Mucosa of rectum (tissue), 2 donors: ENCODE measurements around the gene KANK4.

Source experiments
- H3K27ac ChIP-seq, 2 donors: one replicate each; pipeline ENCODE4 v1.7.0; 2013; ENCODE audit warnings: inconsistent platforms in 2 of 2, low read depth in 2 of 2, low read length in 2 of 2
- H3K27me3 ChIP-seq, 2 donors: one replicate each; pipeline ENCODE4 v1.7.0; 2013; ENCODE audit warnings: low read length in 2 of 2; ENCODE audit not compliant: control insufficient read depth in 2 of 2, insufficient read depth in 2 of 2
- H3K36me3 ChIP-seq, 2 donors: one replicate each; pipeline ENCODE4 v1.7.0; 2013; ENCODE audit warnings: low read length in 2 of 2; ENCODE audit not compliant: control insufficient read depth in 2 of 2, insufficient read depth in 2 of 2
- H3K4me1 ChIP-seq, 2 donors: one replicate each; pipeline ENCODE4 v1.7.0; 2013; ENCODE audit warnings: low read length in 2 of 2, mild to moderate bottlenecking in 1 of 2; ENCODE audit not compliant: control insufficient read depth in 2 of 2, insufficient read depth in 2 of 2
- H3K4me3 ChIP-seq, 2 donors: one replicate each; pipeline ENCODE4 v1.7.0; 2013; ENCODE audit warnings: low read length in 2 of 2
- H3K9ac ChIP-seq, 2 donors: one replicate each; pipeline ENCODE4 v1.7.0; 2013; ENCODE audit warnings: low read length in 2 of 2, low read depth in 1 of 2, mild to moderate bottlenecking in 1 of 2
- H3K9me3 ChIP-seq, 2 donors: one replicate each; pipeline ENCODE4 v1.7.0; 2013; ENCODE audit warnings: low read length in 2 of 2; ENCODE audit not compliant: control insufficient read depth in 2 of 2
- donor health status: healthy.
- donor health status: Normal muscosa, but diverticular disease.

The KANK4 gene

GRCh38 chr1:62337706-62338631 is 18.7 kb upstream of the KANK4 start:
- H3K9me3 ChIP-seq: no peaks in the 10 kb centered on the region
- H3K9ac ChIP-seq: no peak overlapping the region
- H3K27me3 ChIP-seq: no peaks in the 10 kb centered on the region
- no peak overlapping the region for H3K4me3 ChIP-seq
- no peak overlapping the region for H3K27ac ChIP-seq
- no peaks in the 10 kb centered on the region for H3K4me1 ChIP-seq
- no peaks in the 10 kb centered on the region for H3K36me3 ChIP-seq

GRCh38 chr1:62336995-62337705 is 17.9 kb upstream of the KANK4 start:
- no peak overlapping the region for H3K4me3 ChIP-seq
- no peaks in the 10 kb centered on the region for H3K9me3 ChIP-seq
- no peak overlapping the region for H3K27ac ChIP-seq
- H3K36me3 ChIP-seq: no peaks in the 10 kb centered on the region
- H3K9ac ChIP-seq: no peak overlapping the region
- no peaks in the 10 kb centered on the region for H3K27me3 ChIP-seq
- no peaks in the 10 kb centered on the region for H3K4me1 ChIP-seq

GRCh38 chr1:62336638-62336994 is 17.4 kb upstream of the KANK4 start:
- H3K4me3 ChIP-seq: no peak overlapping the region
- no peak overlapping the region for H3K9ac ChIP-seq
- no peaks in the 10 kb centered on the region for H3K36me3 ChIP-seq
- no peaks in the 10 kb centered on the region for H3K4me1 ChIP-seq
- H3K27me3 ChIP-seq: no peaks in the 10 kb centered on the region
- H3K9me3 ChIP-seq: no peaks in the 10 kb centered on the region
- no peak overlapping the region for H3K27ac ChIP-seq

- Histone ChIP-seq H3K4me1 (no peaks in the 10 kb centered on the region), H3K4me3 (no peak overlapping the region)
These were observed 16.4 kb upstream of the KANK4 start for GRCh38 chr1:62335656-62336055.

GRCh38 chr1:62334434-62334985 is 15.3 kb upstream of the KANK4 start:
- Histone ChIP-seq H3K27ac (no peak overlapping the region), H3K27me3 (no peaks in the 10 kb centered on the region), H3K9me3 (no peaks in the 10 kb centered on the region), H3K9ac (no peak overlapping the region), H3K36me3 (no peaks in the 10 kb centered on the region), H3K4me3 (no peak overlapping the region), H3K4me1 (no peaks in the 10 kb centered on the region)

More at GRCh38 chr1:62335656-62336055, 16.4 kb upstream of the KANK4 start:
- Histone ChIP-seq H3K27ac (no peak overlapping the region), H3K27me3 (no peaks in the 10 kb centered on the region), H3K9ac (no peak overlapping the region), H3K36me3 (no peaks in the 10 kb centered on the region), H3K9me3 (no peaks in the 10 kb centered on the region)

DNA sequence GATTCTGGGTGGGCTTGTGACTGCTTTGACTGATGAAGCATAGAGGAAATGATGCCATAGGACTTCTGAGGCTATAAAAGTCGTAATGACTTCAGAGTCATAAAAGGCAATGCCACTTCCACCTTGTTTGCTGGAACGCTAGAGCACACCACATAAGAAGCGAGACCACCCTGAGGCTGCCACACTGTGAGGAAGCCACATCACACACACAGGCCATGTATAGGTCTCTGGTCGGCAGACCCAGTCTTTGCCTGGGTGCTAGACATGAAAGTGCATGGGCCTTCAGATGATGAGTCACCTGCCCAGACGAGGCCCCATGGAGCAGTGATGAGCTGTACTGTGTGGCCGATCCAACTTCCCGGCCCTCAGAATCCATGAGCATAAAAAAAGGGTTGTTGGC is 14.2 kb upstream of the KANK4 start:
- H3K27me3 ChIP-seq: no peaks in the 10 kb centered on the region
- no peak overlapping the region for H3K4me3 ChIP-seq
- H3K9ac ChIP-seq: no peak overlapping the region
- no peaks in the 10 kb centered on the region for H3K4me1 ChIP-seq
- no peaks in the 10 kb centered on the region for H3K36me3 ChIP-seq
- no peak overlapping the region for H3K27ac ChIP-seq
- H3K9me3 ChIP-seq: no peaks in the 10 kb centered on the region

DNA sequence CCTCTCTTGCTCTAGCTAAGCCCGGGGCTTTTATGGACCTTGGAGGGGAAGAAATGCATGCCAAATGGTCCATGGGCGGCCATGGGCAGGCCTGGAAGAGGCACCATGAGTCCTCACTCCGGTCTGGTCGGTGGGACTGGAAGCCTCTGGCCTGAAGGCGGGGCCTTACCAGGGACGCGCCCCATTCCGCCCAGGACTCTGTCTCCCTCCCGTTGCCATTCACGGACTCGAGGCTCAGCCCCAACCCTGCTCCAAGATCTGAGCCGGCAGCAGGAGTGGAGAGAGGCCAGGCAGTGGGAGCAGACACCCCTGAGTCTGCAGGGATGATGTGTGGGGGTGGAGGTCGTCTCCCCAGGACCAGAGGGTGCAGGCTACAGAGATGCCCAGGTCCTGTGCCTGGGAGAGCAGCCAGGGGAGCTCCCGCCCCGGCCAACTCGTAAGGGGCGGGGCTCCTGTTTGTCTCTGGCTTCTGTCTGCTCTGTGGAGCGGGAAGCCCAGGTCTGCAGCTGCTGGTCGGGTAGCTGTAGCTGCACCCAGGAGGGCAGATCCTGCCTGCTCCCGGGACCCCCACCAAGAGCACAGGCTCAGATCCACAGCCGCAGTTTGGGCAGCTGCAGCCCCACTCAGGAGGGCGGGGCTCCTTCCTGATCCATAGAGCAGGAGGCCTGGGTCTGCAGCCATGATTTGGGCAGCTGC is 8.3 kb upstream of the KANK4 start:
- no peak overlapping the region for H3K27ac ChIP-seq
- no peaks in the 10 kb centered on the region for H3K4me1 ChIP-seq
- no peaks in the 10 kb centered on the region for H3K36me3 ChIP-seq
- no peak overlapping the region for H3K9ac ChIP-seq
- no peaks in the 10 kb centered on the region for H3K9me3 ChIP-seq
- no peaks in the 10 kb centered on the region for H3K27me3 ChIP-seq
- H3K4me3 ChIP-seq: no peak overlapping the region

GRCh38 chr1:62325681-62326080 is 6.4 kb upstream of the KANK4 start:
- H3K36me3 ChIP-seq: no peaks in the 10 kb centered on the region
- H3K4me1 ChIP-seq: no peaks in the 10 kb centered on the region
- no peak overlapping the region for H3K4me3 ChIP-seq
- no peaks in the 10 kb centered on the region for H3K27me3 ChIP-seq
- H3K9ac ChIP-seq: no peak overlapping the region
- H3K27ac ChIP-seq: no peak overlapping the region
- H3K9me3 ChIP-seq: no peaks in the 10 kb centered on the region

DNA sequence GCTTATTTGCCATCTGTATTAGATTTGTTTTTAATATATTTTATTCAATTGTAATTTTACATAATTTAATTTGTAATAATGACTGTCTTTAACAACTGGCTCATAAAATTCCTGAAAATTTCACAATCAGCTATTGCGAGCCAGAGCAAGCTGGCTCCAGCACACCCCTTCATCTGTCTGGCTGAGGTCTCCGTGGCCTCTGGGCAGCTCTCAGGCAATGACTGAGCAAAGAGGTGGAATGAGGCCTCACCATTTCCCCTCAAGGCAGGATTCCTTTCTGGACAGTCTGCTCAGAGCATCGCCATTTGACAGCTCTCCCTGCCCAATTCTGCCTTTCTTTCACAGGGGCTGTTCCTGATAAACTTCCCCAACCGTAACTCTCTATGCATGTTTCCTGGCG is 5.8 kb upstream of the KANK4 start:
- Histone ChIP-seq H3K4me1 (no peaks in the 10 kb centered on the region), H3K36me3 (no peaks in the 10 kb centered on the region), H3K27ac (no peak overlapping the region), H3K9me3 (no peaks in the 10 kb centered on the region), H3K27me3 (no peaks in the 10 kb centered on the region), H3K4me3 (no peak overlapping the region), H3K9ac (no peak overlapping the region)

DNA sequence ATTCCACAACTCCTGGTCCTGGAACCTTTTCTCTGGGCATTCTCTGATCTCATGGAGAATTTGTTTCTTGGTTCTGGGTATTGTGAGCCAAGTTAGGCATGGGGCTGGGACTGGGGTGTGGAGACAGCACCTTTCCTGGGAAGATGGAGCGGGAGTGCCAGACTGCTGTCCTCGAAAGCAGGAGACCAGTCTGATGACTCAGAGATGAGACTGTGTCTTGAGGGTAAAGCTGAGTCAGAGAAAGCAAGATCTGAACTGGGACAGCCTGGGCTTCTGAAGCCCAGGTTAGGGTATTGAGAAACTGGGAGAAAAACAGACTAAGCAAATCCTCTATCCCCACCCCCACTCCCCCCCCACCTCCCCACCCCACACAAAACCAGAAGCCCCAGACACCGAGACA is 2.2 kb upstream of the KANK4 start:
- Histone ChIP-seq H3K4me1 (peaks cover 0 to 2% of the 10 kb centered on the region in 2 donors), H3K9me3 (no peaks in the 10 kb centered on the region), H3K9ac (no peak overlapping the region), H3K4me3 (no peak overlapping the region), H3K27me3 (peaks cover 3 to 5% of the 10 kb centered on the region in 2 donors), H3K27ac (no peak overlapping the region), H3K36me3 (no peaks in the 10 kb centered on the region)
